ENCODE results near the gene GFAP. TPM values are rescaled to one million over a fixed set of nuclear protein-coding genes. Genes with fewer than 3 reads are reported as not detected.
"Not testable (repeated sequence)": the region's sequence is repeated elsewhere in the genome, so short reads cannot be mapped to it uniquely, and the experiment has no call there.

The GFAP gene
- 1 to 10 TPM; 1.3 to 8.3 (median 3.4) TPM for polyA plus RNA-seq

DNA sequence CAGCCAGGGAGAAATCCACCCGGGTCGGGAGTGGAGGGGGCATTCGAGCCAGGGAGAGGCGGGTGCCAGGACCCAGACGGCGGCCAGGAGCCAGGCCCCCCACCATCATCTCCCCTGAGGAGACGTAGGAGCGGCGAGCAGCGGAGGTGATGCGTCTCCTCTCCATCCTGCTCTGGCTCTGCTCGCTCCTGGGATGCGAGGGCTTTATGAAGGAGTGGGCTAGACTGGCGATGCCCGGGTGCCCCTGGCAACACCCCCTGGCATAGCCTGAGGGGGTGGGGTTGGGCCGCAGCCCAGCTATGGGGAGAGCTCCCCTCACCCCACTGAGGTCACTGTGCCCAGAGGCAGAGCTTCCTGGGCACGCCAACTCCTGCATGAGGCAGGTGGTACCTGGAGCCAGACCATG lies at the start of gene GFAP:
Gene GFAP (minus strand): TSS at position 180 of the 406 bp plus-strand sequence. CDS start 14 bp downstream, at position 166.
- 80 to 89% (median 82%) methylated on average over 16 to 17 of the region's 17 CpGs for WGBS, 3 donors
- H3K27ac ChIP-seq (ENCODE audit: low read depth, low read length): no peak within 1 kb of the TSS

DNA sequence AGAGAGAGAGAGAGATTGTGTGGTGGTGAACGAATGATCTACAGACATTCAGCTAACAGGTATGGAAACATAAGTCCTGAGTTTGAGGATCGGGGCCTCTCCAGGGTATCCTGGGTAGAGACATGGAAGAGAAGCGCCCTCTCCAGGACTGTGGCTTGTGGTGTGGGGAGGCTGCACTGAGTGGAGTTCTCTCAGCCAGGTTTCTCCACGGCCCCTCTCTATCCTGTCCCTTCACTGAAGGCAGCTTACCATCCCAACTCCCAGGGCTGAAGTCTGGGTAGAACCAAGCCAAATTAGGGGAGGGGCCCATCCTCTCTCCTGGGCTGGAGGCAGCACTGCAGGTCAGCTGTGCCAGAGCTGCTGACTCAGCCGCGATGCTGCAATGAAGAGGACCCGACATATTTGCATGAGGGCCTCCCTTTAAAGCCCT lies 46.6 kb upstream of the GFAP start:
- H3K27ac ChIP-seq (ENCODE audit: low read depth, low read length): no peak overlapping the region
- 64 to 80% (median 74%) methylated on average over 7 of the region's 7 CpGs for WGBS, 3 donors

DNA sequence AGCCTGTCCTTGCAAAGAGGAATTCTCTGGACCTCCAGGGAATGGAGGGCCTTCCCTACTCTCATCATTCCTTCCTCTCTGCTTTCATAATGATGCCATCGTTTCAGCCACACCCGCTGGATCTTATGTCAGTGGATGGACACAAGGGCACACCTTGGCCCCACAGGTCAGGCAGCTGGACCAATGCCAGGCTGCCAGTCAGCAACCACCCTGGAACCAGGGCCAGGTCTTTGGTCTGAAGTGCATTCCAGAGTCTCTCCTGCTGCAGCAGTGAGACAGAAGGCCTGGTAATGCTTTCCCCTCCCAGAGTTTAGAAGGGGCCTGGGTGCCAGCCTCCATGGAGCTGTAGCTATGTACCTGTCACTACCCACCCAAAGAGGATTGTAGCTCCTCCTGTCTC lies 45.4 kb upstream of the GFAP start:
- 45 to 62% (median 54%) methylated on average over 2 of the region's 2 CpGs for WGBS, 3 donors

DNA sequence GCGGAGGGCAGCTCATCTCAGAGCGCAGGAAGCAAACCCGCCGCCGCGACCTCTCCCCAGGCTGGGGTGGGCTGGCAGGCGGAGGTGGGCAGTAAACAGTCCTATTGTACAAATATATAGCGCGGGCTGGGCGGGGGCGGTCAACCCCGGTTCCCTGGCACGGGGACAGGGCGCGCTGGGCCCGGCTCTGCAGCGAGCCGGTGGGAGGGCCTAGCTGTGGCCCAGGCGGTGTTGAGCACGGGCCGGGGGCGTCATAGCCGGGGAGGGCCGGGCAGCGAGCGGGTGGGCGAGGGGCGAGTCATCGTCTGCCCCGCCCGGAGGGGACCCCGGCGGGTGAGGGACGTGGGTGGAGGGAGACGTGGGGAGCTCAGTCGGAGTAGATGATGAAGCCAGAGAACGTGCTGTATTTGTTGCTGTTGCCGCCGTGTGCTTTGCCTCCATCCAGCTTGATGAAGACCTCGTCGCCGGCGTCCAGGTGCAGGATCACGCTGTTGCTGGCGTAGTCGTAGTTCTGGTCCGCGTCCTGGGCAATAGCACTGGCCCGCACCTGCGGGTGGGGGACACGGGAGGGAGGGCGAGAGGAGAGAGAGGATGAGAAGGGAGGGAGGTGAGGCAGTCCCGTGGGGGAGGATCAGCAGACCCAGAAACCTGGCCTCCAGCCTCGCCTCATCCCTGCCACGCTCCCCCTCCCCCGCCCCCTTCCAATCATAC lies 44.7 kb upstream of the GFAP start:
- WGBS, 3 donors: 13 to 16% (median 14%) methylated on average over 50 to 56 of the region's 56 CpGs
- H3K27ac ChIP-seq (ENCODE audit: low read depth, low read length): no peak overlapping the region

More for the DNA sequence above, 45.4 kb upstream of the GFAP start:
- no peak overlapping the region for H3K27ac ChIP-seq (ENCODE audit: low read depth, low read length)

DNA sequence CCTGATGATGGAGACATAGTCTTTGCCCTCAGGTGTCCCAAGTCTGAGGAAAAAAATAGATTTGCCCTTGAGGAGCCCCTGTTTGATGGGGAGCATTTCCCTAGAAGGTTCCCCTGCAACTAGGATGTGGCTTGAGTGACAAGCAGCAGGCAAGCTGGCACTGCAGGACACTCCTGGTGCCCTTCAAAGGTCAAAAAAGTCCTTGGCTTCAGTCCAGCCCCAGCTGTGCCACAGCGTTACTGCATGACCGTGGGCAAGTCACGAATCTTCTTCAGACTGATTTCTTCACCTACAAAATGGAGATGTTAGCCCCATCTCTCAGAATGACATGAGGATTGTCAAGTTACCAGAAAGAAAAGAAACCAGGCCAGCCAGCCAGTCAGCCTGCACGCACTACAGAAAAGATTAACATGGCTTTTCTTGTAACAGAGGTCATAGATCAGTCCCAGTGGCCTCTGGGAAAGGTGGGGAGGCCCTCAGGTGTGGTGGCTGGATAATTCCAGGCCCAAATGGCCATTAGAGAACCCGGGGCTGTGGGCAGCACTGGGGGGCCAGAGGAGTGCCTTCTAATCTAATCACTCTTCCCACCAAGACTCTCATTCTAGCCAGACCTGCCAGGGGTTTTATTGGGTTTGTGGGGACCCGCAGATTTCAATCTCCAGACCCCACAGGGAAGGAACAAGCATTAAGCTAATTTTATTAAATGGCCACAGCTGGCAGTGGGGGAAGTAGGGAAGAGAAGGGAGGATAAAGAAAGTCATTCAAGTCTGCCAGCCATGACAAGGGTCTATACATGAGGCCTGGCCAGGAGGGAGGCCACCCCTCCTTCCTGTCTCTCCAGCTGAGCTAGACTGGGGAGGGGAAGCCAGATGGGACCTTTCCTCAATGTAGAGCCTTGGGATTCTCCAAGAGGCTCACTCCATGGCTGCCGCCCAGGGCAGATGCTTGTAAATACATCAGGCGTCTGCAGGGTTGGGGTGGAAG lies 42.0 kb upstream of the GFAP start:
- no peak overlapping the region for H3K27ac ChIP-seq (ENCODE audit: low read depth, low read length)
- WGBS, 3 donors: 71 to 85% (median 83%) methylated on average over 8 of the region's 8 CpGs

DNA sequence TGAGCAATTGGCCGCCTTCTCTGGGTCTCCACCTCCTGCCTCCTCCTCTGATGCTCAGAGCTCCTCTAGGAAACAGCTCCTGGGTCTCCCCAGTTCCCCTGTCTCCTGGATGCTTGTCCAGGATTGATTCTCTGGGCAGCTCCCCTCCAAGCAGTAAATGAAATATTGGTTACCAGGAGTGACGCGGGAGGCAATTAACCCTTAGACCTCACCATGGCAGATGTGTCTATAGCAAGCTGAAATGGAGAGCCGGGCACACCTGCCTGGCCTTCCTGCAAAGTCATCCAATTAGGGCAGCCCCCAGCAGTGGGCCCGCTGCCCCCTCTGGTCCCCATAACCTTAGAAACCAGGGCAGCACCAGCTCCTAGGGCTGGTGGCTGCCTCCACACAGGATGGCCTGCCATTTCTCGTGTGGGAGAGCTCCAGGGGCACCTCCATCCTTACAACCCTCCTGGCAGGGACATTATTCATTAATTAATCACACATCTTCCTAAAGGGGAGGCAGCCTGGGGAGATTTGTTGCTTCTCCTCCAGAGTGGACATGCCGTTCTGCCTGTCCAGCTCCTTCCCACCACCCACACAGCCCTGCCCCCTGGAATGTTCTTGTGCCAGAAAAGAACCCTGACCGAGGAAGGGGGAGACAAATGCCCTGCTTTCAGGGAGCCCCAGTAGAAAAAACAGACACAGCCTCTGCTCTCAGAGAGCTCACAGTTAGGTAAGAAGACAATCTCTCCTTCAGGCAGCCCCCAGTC lies 40.5 kb upstream of the GFAP start:
- WGBS, 3 donors: 58 to 74% (median 70%) methylated on average over 8 of the region's 8 CpGs
- H3K27ac ChIP-seq (ENCODE audit: low read depth, low read length): no peak overlapping the region

DNA sequence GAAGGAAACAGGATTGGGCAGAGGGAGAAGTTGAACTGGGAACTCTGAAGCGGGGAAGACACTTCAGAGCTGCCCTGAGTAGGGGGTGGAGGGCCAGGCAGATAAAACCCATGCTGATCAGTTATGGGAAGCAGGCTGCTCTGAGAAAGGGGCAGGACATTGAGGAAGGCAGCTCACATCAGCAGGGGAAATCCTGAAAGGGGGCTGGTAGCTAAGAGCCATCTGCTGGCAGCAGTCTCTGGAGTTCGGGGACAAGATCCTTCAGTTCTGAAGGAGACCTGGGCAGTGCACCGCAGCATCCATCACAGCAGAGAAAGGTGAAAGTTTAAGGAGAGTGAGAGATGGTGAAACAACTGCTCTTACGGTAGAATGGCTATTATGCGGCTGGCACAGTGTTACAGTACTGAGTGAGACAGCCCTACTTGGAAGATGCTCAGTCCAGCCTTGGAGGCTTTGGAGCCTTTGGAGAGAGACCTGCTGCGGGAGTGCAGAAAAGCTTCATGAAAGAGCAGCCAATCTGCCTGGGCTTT lies 37.7 kb upstream of the GFAP start:
- H3K27ac ChIP-seq (ENCODE audit: low read depth, low read length): no peak overlapping the region
- WGBS, 3 donors: 65 to 79% (median 78%) methylated on average over 6 of the region's 6 CpGs

DNA sequence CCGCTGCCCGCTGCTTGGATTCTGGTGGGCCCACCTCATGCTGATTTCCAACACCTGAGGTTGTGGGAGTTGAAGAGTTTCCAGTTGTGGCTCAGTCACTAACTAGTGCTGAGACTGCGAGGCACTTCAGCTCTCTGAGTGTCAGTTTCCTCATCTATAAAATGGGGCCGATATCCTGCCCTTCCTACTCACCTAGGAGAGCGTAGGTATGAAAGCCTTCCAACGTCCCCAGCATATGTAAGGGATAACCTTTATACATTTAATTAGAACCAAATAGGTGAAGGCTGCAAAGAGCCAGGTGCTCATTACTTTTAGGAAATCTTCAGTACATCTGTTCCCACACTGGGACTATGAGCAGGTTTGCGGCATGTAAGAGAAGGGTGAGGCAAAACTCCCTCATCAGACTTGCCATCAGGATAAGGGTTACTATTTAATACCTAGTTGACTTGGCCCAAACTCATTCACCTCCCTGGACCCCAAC lies 33.1 kb upstream of the GFAP start:
- no peak overlapping the region for H3K27ac ChIP-seq (ENCODE audit: low read depth, low read length)
- 57 to 69% (median 59%) methylated on average over 7 of the region's 7 CpGs for WGBS, 3 donors

DNA sequence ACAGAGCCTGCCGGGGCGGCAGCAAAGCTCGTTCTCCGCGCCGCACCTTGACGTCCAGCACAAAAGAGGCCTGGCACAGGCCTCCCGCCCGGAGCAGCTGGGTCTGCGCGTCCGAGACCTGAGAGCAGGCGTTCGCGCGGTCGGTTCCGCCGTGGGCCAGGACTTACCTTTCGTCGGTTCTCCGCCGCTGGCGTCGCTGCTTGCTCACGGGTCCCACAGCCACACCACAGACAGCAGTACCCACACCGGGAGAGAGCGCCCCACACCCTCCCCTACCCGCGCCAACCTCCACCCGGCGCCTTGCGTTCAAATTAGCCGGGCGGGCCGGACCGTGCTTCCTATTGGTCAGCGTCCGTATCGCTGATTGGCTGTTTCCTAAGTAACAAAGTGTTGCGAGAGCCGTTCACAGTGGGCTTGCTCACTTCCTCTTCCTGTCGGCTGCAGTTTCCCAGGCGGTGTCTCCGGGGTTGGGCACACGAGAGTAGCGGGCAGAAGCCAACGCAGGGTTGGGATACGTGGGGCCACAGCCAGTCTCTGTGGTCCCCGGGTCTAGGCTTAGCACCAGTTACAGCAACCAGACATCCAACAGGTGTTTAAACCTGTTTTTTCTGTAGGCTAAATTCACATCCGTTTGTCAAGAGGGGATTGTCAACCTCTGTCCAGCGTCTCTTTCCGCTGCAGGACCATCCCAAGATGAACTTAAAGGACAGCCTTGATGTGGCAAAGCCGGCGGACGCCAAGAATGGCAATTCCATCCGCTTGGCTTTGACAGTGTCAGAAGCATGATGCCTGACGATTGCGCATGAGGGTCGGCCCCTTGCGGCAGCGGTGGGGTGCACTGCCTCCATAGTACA lies 32.4 kb upstream of the GFAP start, which contains the start of gene KIF18B:
Gene KIF18B (minus strand): TSS at position 313 of the 854 bp plus-strand sequence. CDS start 11,429 bp downstream, outside the sequence.
- 2% methylated on average over 62 of the region's 62 CpGs for WGBS, 3 donors
- no peak within 1 kb of the TSS for H3K27ac ChIP-seq (ENCODE audit: low read depth, low read length)

DNA sequence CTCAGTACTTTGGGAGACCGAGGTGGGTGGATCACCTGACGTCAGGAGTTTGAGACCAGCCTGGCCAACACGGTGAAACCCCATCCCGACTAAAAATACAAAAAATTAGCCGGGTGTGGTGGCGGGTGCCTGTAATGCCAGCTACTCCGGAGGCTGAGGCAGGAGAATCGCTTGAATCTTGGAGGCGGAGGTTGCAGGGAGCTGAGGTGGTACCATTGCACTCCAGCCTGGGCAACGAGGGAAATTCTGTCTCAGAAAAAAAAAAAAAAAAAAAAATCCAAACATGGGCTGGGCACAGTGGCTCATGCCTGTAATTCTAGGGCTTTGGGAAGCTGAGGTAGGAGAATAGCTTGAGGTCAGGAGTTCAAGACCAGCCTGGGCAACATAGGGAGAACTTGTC lies 30.4 kb upstream of the GFAP start:
- WGBS, 3 donors: 93 to 96% (median 95%) methylated on average over 9 to 10 of the region's 10 CpGs
- not testable (repeated sequence) for H3K27ac ChIP-seq (ENCODE audit: low read depth, low read length)

DNA sequence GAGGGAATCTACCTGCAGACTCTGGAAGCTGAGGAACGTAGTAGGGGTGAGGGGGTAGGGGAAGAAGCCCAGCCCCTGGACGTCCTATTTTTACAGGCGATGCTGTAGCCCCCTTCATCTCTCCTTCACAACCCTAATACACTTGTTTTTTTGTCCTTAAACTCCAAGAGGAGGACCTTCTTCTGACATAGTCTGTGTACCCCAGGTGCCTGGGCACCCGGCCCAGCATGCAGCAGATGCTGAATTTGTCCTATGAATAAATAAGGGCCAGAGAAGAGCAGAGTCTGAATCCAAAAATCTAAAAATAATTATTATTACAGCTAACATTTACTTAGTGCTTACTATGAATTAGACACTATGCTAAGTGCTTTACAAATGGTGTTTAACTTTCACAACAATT lies 27.2 kb upstream of the GFAP start:
- 88 to 90% (median 88%) methylated on average over 4 of the region's 4 CpGs for WGBS, 3 donors
- H3K27ac ChIP-seq (ENCODE audit: low read depth, low read length): no peak overlapping the region

DNA sequence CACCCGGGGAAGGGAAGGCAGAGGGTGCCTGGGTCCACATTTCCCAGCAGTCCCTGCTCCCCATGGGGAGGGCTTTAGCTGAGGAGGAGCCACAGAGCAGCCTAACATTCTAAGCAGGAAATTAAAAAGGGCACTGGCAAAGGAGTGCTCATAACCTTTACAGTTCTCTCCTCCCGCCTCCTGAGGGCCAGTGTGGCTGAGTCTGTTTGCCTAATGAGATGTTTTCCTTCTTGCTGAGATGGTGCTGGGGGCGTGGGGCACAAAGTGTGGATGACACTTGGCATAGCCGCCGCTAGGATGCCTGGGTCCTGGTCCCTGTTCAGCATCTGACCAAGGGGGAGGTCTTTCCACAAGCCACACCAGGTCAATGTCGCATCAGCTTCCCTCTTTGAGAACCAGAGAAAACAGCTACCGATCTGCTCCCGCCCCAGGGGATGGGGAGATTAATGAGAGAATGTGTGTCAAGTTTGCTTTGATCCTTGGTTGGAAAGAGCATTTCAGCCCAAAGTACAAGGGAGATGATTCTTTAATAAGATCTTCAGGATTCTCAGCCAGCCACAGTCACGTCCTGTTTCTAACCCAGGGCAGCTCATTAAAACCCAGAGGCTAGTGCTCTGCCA lies 26.5 kb upstream of the GFAP start:
- 80 to 86% (median 84%) methylated on average over 9 of the region's 9 CpGs for WGBS, 3 donors
- H3K27ac ChIP-seq (ENCODE audit: low read depth, low read length): no peak overlapping the region

DNA sequence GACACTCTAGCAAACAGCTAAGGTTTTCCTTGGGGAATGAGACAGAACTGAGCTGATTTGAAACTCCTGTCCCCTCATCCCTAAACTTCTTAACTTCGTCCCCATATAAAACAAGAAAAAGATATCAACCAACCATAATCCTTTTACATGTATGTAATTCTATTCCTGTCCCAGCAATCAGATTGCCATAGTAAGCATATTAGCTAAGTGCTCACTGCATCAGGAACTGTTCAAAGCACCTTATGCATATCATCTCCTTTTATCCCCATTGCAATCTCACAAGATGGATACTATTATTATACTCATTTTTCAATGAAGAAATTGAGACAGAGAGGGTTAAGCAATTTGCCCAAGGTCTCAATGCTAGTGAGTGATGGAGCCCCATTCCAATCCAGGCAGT lies 25.5 kb upstream of the GFAP start:
- H3K27ac ChIP-seq (ENCODE audit: low read depth, low read length): no peak overlapping the region
- WGBS, 3 donors: 41 to 83% (median 69%) methylated on average over 1 of the region's 1 CpG

DNA sequence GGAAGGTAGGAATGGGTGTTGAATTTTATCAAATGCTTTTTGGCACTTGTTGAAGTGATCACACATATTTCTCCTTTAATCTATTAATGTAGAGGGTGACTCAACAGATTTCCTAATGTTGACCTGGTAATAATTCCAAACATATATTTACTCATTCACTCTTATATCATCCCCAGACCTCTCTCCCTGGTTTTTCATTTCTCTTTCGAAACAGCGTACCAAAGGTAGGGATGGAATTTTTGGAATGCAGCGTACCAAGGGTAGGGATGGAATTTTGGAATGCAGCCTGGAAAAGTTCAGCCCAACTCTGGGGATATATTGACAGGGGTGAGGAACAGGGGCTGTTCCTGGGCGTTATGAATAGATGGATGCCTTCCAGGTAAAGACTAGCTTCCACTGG lies 25.0 kb upstream of the GFAP start:
- 69 to 77% (median 71%) methylated on average over 4 of the region's 4 CpGs for WGBS, 3 donors
- H3K27ac ChIP-seq (ENCODE audit: low read depth, low read length): no peak overlapping the region

DNA sequence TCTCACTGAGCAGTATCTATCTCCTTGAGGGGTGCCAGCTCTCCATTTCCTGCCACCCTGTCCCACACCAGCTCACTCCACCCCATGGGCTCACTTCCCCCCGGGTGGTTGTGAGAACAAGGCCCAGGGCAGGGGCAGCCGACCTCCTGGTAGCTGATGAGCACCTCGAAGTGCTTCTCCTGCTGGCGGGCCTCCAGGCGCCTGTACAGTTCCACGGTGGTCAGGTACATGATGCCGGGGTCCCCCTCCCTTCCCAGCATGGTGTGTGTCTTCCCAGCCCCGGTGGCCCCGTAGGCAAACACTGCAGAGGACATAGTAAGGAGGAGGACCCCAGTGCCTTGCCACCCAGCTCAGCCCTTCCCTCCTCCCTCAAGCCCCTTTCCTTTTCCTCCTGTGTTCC lies 19.8 kb upstream of the GFAP start:
- 87 to 95% (median 95%) methylated on average over 8 to 9 of the region's 9 CpGs for WGBS, 3 donors
- H3K27ac ChIP-seq (ENCODE audit: low read depth, low read length): no peak overlapping the region

DNA sequence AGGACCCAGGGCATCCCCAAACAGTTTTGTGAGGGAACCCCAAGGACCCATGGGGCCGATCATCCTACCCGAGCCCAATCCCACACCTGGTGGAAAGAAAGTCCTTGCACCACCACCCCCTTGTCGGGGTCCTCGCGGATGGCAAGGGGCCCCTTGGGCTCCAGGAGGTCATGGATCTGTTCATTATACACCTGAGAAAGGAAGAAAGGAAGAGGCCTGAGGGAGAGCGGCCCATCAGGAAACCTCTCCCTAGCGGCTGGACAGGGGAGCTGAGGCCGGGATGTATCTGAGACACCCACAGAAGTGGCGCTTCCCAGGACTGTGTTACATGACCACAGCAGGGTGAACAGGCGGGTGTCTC lies 19.4 kb upstream of the GFAP start:
- 94 to 96% (median 96%) methylated on average over 10 of the region's 10 CpGs for WGBS, 3 donors
- no peak overlapping the region for H3K27ac ChIP-seq (ENCODE audit: low read depth, low read length)

Measured in adipose tissue (tissue), 3 donors.